ENCODE measurements around the gene PTGFRN. TPM values are rescaled to one million over a fixed set of nuclear protein-coding genes. Genes with fewer than 3 reads are reported as not detected.
A peak's percentile ranks its signal among the peaks of the same experiment; 100 is the strongest.

Gene PTGFRN
- total RNA-seq, 1 donor = 40.2 TPM

GRCh38 chr1:116993286-116993685 lies 83.6 kb downstream of the PTGFRN start:
- H3K36me3 ChIP-seq (ENCODE audit: insufficient read depth, low read length) = no peaks in the 10 kb centered on the region
- no peak overlapping the region for H3K4me3 ChIP-seq (ENCODE audit: insufficient read depth, low read length)
- no peaks in the 10 kb centered on the region for H4K20me1 ChIP-seq (ENCODE audit: insufficient read depth, low read length)
- no peak overlapping the region for H3K27ac ChIP-seq (ENCODE audit: low read depth, low read length)
- DNase-seq (ENCODE audit: insufficient read length, low spot score, missing footprints) = no peak
- TF ChIP-seq CTCF (IDR thresholded peaks at IDR 0.05; ENCODE audit: extremely low read depth, low read depth, low read length) = no peak
- H2AFZ ChIP-seq (ENCODE audit: low read length) = no peak overlapping the region
- H3K4me1 ChIP-seq (ENCODE audit: insufficient read depth, low read length) = peaks cover 33% of the 10 kb centered on the region
- H3K4me2 ChIP-seq (ENCODE audit: insufficient read depth, low read length) = no peak overlapping the region
- no peaks in the 10 kb centered on the region for H3K27me3 ChIP-seq (ENCODE audit: insufficient read depth, low read length)
- H3K79me2 ChIP-seq (ENCODE audit: insufficient read depth, low read length) = no peaks in the 10 kb centered on the region
- no peaks in the 10 kb centered on the region for H3K9me3 ChIP-seq (ENCODE audit: low read depth, low read length)

GRCh38 chr1:116994411-116994810 lies 84.7 kb downstream of the PTGFRN start:
- no peak for TF ChIP-seq CTCF (IDR thresholded peaks at IDR 0.05; ENCODE audit: extremely low read depth, low read depth, low read length)
- no peak overlapping the region for H2AFZ ChIP-seq (ENCODE audit: low read length)
- H3K9me3 ChIP-seq (ENCODE audit: low read depth, low read length) = no peaks in the 10 kb centered on the region
- H3K4me3 ChIP-seq (ENCODE audit: insufficient read depth, low read length) = no peak overlapping the region
- no peak overlapping the region for H3K4me2 ChIP-seq (ENCODE audit: insufficient read depth, low read length)
- H4K20me1 ChIP-seq (ENCODE audit: insufficient read depth, low read length) = no peaks in the 10 kb centered on the region
- no peaks in the 10 kb centered on the region for H3K79me2 ChIP-seq (ENCODE audit: insufficient read depth, low read length)
- no peaks in the 10 kb centered on the region for H3K27me3 ChIP-seq (ENCODE audit: insufficient read depth, low read length)
- H3K27ac ChIP-seq (ENCODE audit: low read depth, low read length) = no peak overlapping the region
- H3K4me1 ChIP-seq (ENCODE audit: insufficient read depth, low read length) = peaks cover 26% of the 10 kb centered on the region
- no peaks in the 10 kb centered on the region for H3K36me3 ChIP-seq (ENCODE audit: insufficient read depth, low read length)
- DNase-seq (ENCODE audit: insufficient read length, low spot score, missing footprints) = no peak

- Histone ChIP-seq H3K27me3 (ENCODE audit: insufficient read depth, low read length) (no peaks in the 10 kb centered on the region), H3K79me2 (ENCODE audit: insufficient read depth, low read length) (no peaks in the 10 kb centered on the region), H3K36me3 (ENCODE audit: insufficient read depth, low read length) (no peaks in the 10 kb centered on the region), H3K4me3 (ENCODE audit: insufficient read depth, low read length) (no peak overlapping the region), H3K9me3 (ENCODE audit: low read depth, low read length) (no peaks in the 10 kb centered on the region), H3K4me2 (ENCODE audit: insufficient read depth, low read length) (no peak overlapping the region), H4K20me1 (ENCODE audit: insufficient read depth, low read length) (no peaks in the 10 kb centered on the region), H2AFZ (ENCODE audit: low read length) (no peak overlapping the region), H3K4me1 (ENCODE audit: insufficient read depth, low read length) (peaks cover 15% of the 10 kb centered on the region), H3K27ac (ENCODE audit: low read depth, low read length) (peak overlapping the region; percentile 28)
- no peak for DNase-seq (ENCODE audit: insufficient read length, low spot score, missing footprints)
- no peak for TF ChIP-seq CTCF (IDR thresholded peaks at IDR 0.05; ENCODE audit: extremely low read depth, low read depth, low read length)
These were observed 87.3 kb downstream of the PTGFRN start for GRCh38 chr1:116997066-116997465.

GRCh38 chr1:116997636-116998035 lies 87.9 kb downstream of the PTGFRN start:
- no peak for DNase-seq (ENCODE audit: insufficient read length, low spot score, missing footprints)
- peaks cover 15% of the 10 kb centered on the region for H3K4me1 ChIP-seq (ENCODE audit: insufficient read depth, low read length)
- H2AFZ ChIP-seq (ENCODE audit: low read length) = no peak overlapping the region
- no peaks in the 10 kb centered on the region for H3K36me3 ChIP-seq (ENCODE audit: insufficient read depth, low read length)
- H3K4me3 ChIP-seq (ENCODE audit: insufficient read depth, low read length) = no peak overlapping the region
- H3K27ac ChIP-seq (ENCODE audit: low read depth, low read length) = peak overlapping the region; percentile 18
- H3K79me2 ChIP-seq (ENCODE audit: insufficient read depth, low read length) = no peaks in the 10 kb centered on the region
- no peak overlapping the region for H3K4me2 ChIP-seq (ENCODE audit: insufficient read depth, low read length)
- no peaks in the 10 kb centered on the region for H3K9me3 ChIP-seq (ENCODE audit: low read depth, low read length)
- H3K27me3 ChIP-seq (ENCODE audit: insufficient read depth, low read length) = no peaks in the 10 kb centered on the region
- no peaks in the 10 kb centered on the region for H4K20me1 ChIP-seq (ENCODE audit: insufficient read depth, low read length)
- TF ChIP-seq CTCF (IDR thresholded peaks at IDR 0.05; ENCODE audit: extremely low read depth, low read depth, low read length) = no peak

All from osteoblast (primary cell).